HEK293T (cell line): ENCODE measurements around the gene SPECC1L.

Experiments used
- FOXK2 ChIP-seq: fragments of 450-650 bp; IDR thresholded peaks from 2 replicates; pipeline ENCODE4 v1.6.1; 2016; ENCODE audit warnings: mild to moderate bottlenecking
- ZNF384 ChIP-seq: fragments of 450-650 bp; IDR thresholded peaks from 2 replicates; pipeline ENCODE4 v1.6.1; 2016

DNA sequence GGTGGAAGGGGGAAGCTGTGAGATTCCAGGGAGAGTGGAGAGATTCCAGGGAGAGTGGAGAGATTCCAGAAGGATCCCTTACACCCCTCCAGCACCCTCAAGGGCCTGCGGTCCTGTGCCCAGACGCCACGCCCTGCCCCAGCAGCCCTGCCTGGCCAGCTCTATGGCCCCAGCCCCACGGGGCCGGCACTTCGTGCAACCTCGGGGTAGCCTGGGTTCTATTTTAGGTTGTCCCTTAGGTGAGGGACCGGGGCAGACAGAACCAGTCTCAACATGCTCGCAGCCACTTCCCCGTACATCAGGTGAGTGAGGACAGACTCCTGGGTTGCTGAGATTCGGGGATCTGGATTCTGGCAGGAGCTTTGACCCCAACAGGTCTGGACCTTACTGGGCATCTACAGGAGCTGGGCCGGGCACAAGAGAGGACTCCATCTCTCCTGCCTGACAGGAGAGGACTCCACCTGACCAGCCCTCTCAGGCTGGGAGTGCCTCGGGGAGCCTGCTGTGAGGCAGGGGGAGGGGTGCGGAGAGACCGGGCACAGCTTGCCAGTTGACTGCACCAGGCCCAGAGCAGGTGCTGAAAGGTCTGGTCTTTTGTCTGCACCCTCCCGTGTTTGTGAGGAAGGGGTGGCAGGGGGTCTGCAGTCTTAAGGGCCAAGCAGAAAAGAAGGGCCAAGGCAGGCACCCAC is 148.3 kb downstream of the SPECC1L start:
- TF ChIP-seq ZNF384: no peak
- TF ChIP-seq FOXK2: no peak
